H1 (cell line): ENCODE data around the gene TBX18. TPM values are rescaled to one million over a fixed set of nuclear protein-coding genes. Genes with fewer than 3 reads are reported as not detected.
A peak's percentile ranks its signal among the peaks of the same experiment; 100 is the strongest.

Experiments used
- CTCF ChIA-PET: fragments of 300-600 bp; sonication (Branson Sonifier 250); formaldehyde crosslinking; loops from one replicate; lab custom pipeline; 2021; ENCODE audit not compliant: partially characterized antibody; lab: Charles Lee
- POLR2A ChIA-PET: fragments of 300-600 bp; sonication (Branson Sonifier 250); formaldehyde crosslinking; loops from one replicate; lab custom pipeline; 2021; ENCODE audit warnings: inconsistent platforms; ENCODE audit not compliant: partially characterized antibody; lab: Charles Lee
- DNase-seq, 2 experiments: peaks; one replicate each; pipeline versions ENCODE4 v3.0.0 to v3.0.0-alpha.2; 2010 to 2022; ENCODE audit warnings: low spot score in 2 of 2, low read depth in 1 of 2, mixed read lengths in 1 of 2
- FAIRE-seq: peaks from 2 replicates; lab custom pipeline; 2011; peaks lifted over from hg19 to GRCh38; lab: Jason Lieb, UNC
- H2AFZ ChIP-seq: 2 replicates; pipeline ENCODE4 v1.8.1; 2012; ENCODE audit warnings: low read length, inconsistent platforms
- H2AK5ac ChIP-seq: 2 replicates; pipeline ENCODE4 v1.6.1; 2013; ENCODE audit warnings: low read depth, low read length
- H2BK120ac ChIP-seq: replicated peaks from 2 replicates; pipeline ENCODE3; 2013; ENCODE audit warnings: low read depth, low read length, inconsistent platforms
- H2BK12ac ChIP-seq: 2 replicates; pipeline ENCODE4 v1.6.1; 2013; ENCODE audit warnings: low read depth, low read length
- H2BK15ac ChIP-seq: 2 replicates; pipeline ENCODE4 v1.6.1; 2013; ENCODE audit warnings: low read length
- H2BK20ac ChIP-seq: 2 replicates; pipeline ENCODE4 v1.6.1; 2013; ENCODE audit warnings: low read length
- H2BK5ac ChIP-seq: 2 replicates; pipeline ENCODE4 v1.6.1; 2013; ENCODE audit warnings: low read depth, low read length
- H3K14ac ChIP-seq: 2 replicates; pipeline ENCODE4 v1.6.1; 2013; ENCODE audit warnings: inconsistent platforms; ENCODE audit not compliant: insufficient read length
- H3K18ac ChIP-seq: 2 replicates; pipeline ENCODE4 v1.6.1; 2013; ENCODE audit warnings: low read length; ENCODE audit errors: extremely low read depth
- H3K23ac ChIP-seq: 2 replicates; pipeline ENCODE4 v1.6.1; 2013; ENCODE audit warnings: inconsistent platforms; ENCODE audit not compliant: insufficient read length
- H3K23me2 ChIP-seq: 2 replicates; pipeline ENCODE4 v1.6.1; 2013; ENCODE audit warnings: low read depth, low read length
- H3K27ac ChIP-seq: 2 replicates; pipeline ENCODE4 v1.6.1; 2011; ENCODE audit warnings: low read depth, low read length, inconsistent platforms
- H3K27me3 ChIP-seq, 4 experiments: replicated peaks in 1 of 4; 1 replicate in 1 of 4; 2 replicates in 3 of 4; pipeline versions ENCODE4 v1.6.1 to v1.8.1; 2011 to 2013; ENCODE audit warnings: low read length in 3 of 4, mild to moderate bottlenecking in 3 of 4, inconsistent platforms in 2 of 4, mixed read lengths in 2 of 4, moderate library complexity in 1 of 4; ENCODE audit not compliant: control insufficient read depth in 3 of 4, insufficient read depth in 3 of 4; ENCODE audit errors: extremely low read depth in 1 of 4
- H3K36me3 ChIP-seq, 4 experiments: 2 replicates each; pipeline versions ENCODE4 v1.6.1 to v1.8.1; 2011 to 2013; ENCODE audit warnings: mild to moderate bottlenecking in 4 of 4, low read length in 3 of 4, moderate library complexity in 2 of 4, control low read depth in 1 of 4, inconsistent platforms in 1 of 4; ENCODE audit not compliant: insufficient read depth in 4 of 4, control insufficient read depth in 2 of 4
- H3K4ac ChIP-seq: replicated peaks from 2 replicates; pipeline ENCODE3; 2013; ENCODE audit warnings: low read length, low read depth, mixed read lengths, inconsistent platforms; ENCODE audit not compliant: insufficient read length
- H3K4me1 ChIP-seq, 4 experiments: replicated peaks in 1 of 4; 1 replicate in 1 of 4; 2 replicates in 3 of 4; pipeline versions ENCODE4 v1.6.1 to v1.8.1; 2011 to 2013; ENCODE audit warnings: low read length in 3 of 4, inconsistent platforms in 2 of 4, mixed read lengths in 1 of 4; ENCODE audit not compliant: insufficient read depth in 4 of 4, control insufficient read depth in 3 of 4
- H3K4me2 ChIP-seq, 2 experiments: 2 replicates each; pipeline versions ENCODE4 v1.6.1 to v1.8.1; 2011 to 2013; ENCODE audit warnings: low read depth in 2 of 2, low read length in 2 of 2, control low read depth in 1 of 2, inconsistent platforms in 1 of 2, mild to moderate bottlenecking in 1 of 2; ENCODE audit not compliant: insufficient read depth in 1 of 2
- H3K4me3 ChIP-seq, 4 experiments: fragments of 200-600, 300-600 bp in 1 of 4; sonication (generic), shearing (Covaris generic), sonication (Bioruptor Twin) in 1 of 4; 2 replicates each; pipeline versions ENCODE4 v1.5.1 to v1.8.1; 2011 to 2016; ENCODE audit warnings: low read length in 4 of 4, low read depth in 3 of 4, control low read depth in 2 of 4, inconsistent platforms in 2 of 4, mild to moderate bottlenecking in 2 of 4, mixed read lengths in 1 of 4, moderate library complexity in 1 of 4; ENCODE audit not compliant: insufficient read depth in 2 of 4; ENCODE audit errors: extremely low read depth in 1 of 4
- H3K56ac ChIP-seq: replicated peaks from 2 replicates; pipeline ENCODE3; 2013; ENCODE audit warnings: low read depth, mild to moderate bottlenecking, mixed read lengths, low read length, inconsistent platforms; ENCODE audit not compliant: insufficient read length
- H3K79me1 ChIP-seq: 2 replicates; pipeline ENCODE4 v1.6.1; 2013; ENCODE audit warnings: low read depth, low read length, control low read depth
- H3K79me2 ChIP-seq, 2 experiments: 2 replicates each; pipeline versions ENCODE4 v1.6.1 to v1.8.1; 2012 to 2013; ENCODE audit warnings: low read length in 2 of 2, mild to moderate bottlenecking in 2 of 2, inconsistent platforms in 1 of 2; ENCODE audit not compliant: insufficient read depth in 2 of 2, control insufficient read depth in 1 of 2
- H3K9ac ChIP-seq, 4 experiments: replicated peaks in 1 of 4; 1 replicate in 1 of 4; 2 replicates in 3 of 4; pipeline versions ENCODE4 v1.6.1 to v1.8.1; 2011 to 2013; ENCODE audit warnings: low read depth in 3 of 4, low read length in 3 of 4, control low read depth in 2 of 4, mild to moderate bottlenecking in 2 of 4, moderate library complexity in 2 of 4, inconsistent platforms in 1 of 4; ENCODE audit errors: extremely low read depth in 1 of 4
- H3K9me3 ChIP-seq, 2 experiments: 2 replicates each; pipeline versions ENCODE4 v1.6.1 to v1.8.1; 2012 to 2013; ENCODE audit warnings: mild to moderate bottlenecking in 2 of 2, moderate library complexity in 2 of 2, control low read depth in 1 of 2, inconsistent platforms in 1 of 2, low read depth in 1 of 2, low read length in 1 of 2, mixed read lengths in 1 of 2; ENCODE audit not compliant: insufficient read depth in 2 of 2
- H4K20me1 ChIP-seq, 2 experiments: replicated peaks in 1 of 2; 2 replicates each; pipeline versions ENCODE3 to v1.8.1; 2011 to 2013; ENCODE audit warnings: inconsistent platforms in 2 of 2, low read length in 2 of 2, mild to moderate bottlenecking in 1 of 2; ENCODE audit not compliant: insufficient read depth in 2 of 2, control insufficient read depth in 1 of 2
- H4K5ac ChIP-seq: 2 replicates; pipeline ENCODE4 v1.6.1; 2013; ENCODE audit warnings: low read length, low read depth, mixed read lengths, inconsistent platforms; ENCODE audit not compliant: insufficient read length
- H4K8ac ChIP-seq: 2 replicates; pipeline ENCODE4 v1.8.0; 2013; ENCODE audit warnings: mild to moderate bottlenecking, moderate library complexity, low read length, inconsistent platforms; ENCODE audit not compliant: insufficient read depth; ENCODE audit errors: extremely low read depth
- H4K91ac ChIP-seq: replicated peaks from 2 replicates; pipeline ENCODE3; 2013; ENCODE audit warnings: low read length, mixed read lengths, inconsistent platforms; ENCODE audit not compliant: insufficient read length
- CTBP2 ChIP-seq: IDR thresholded peaks from 2 replicates; pipeline ENCODE4 v1.7.0; 2011; ENCODE audit warnings: borderline replicate concordance, mild to moderate bottlenecking, moderate library complexity, mixed read lengths, low read length; ENCODE audit not compliant: insufficient read depth, insufficient read length
- E2F6 ChIP-seq: IDR thresholded peaks from 2 replicates; pipeline ENCODE4 v1.6.1; 2012; ENCODE audit warnings: inconsistent platforms
- JUND ChIP-seq: IDR thresholded peaks from 2 replicates; pipeline ENCODE4 v1.6.1; 2011; ENCODE audit warnings: mild to moderate bottlenecking, improper control_type of control experiment, low read length
- NRF1 ChIP-seq: IDR thresholded peaks from 2 replicates; pipeline ENCODE4 v1.6.1; 2011; ENCODE audit warnings: mild to moderate bottlenecking, low read depth, low read length, improper control_type of control experiment
- RAD21 ChIP-seq, 2 experiments: IDR thresholded peaks in 1 of 2; conservative IDR thresholded peaks in 1 of 2; 2 replicates each; pipeline ENCODE4 v1.6.1; 2011; ENCODE audit warnings: low read depth in 2 of 2, low read length in 2 of 2, improper control_type of control experiment in 1 of 2, inconsistent platforms in 1 of 2, mild to moderate bottlenecking in 1 of 2, moderate library complexity in 1 of 2
- RNF2 ChIP-seq: fragments of 200-900, 300-1000 bp; sonication (generic); IDR thresholded peaks from 2 replicates; pipeline ENCODE4 v1.7.1; 2016; ENCODE audit warnings: borderline replicate concordance, low read depth, mild to moderate bottlenecking, antibody characterized with exemption, low read length; ENCODE audit not compliant: poor library complexity, severe bottlenecking; ENCODE audit errors: missing control alignments
- SIX5 ChIP-seq: IDR thresholded peaks from 2 replicates; pipeline ENCODE4 v1.6.1; 2011; ENCODE audit warnings: mild to moderate bottlenecking, low read depth, low read length
- WGBS, 2 experiments: shearing (Covaris generic) in 1 of 2; methylation state at CpG; one replicate each; pipeline versions ENCODE4 v1.1.6 to v1.1.7; 2013 to 2015; ENCODE audit warnings: low lambda C conversion rate in 2 of 2, mixed read lengths in 2 of 2, inconsistent platforms in 1 of 2, low coverage in 1 of 2, missing lambda C conversion rate in 1 of 2; ENCODE audit not compliant: insufficient replicate concordance in 2 of 2, insufficient coverage in 1 of 2, insufficient read length in 1 of 2; ENCODE audit errors: extremely low coverage in 1 of 2, missing lambda C conversion rate in 1 of 2; 5-methylcytosine and 5-hydroxymethylcytosine counted together
- polyA plus RNA-seq, 7 experiments: library from polyadenylated mRNA; depleted of rRNA in 3 of 7; stranded (reverse) in 5 of 7; unstranded in 2 of 7; fragments of >200 nt in 5 of 7; fragments of 200-250 nt in 2 of 7; gene quantifications; 1 replicate in 5 of 7; 2 replicates in 1 of 7; 4 replicates in 1 of 7; pipeline versions ENCODE4 v1.2.1 to v1.2.3, GENCODE V29; 2011 to 2013; ENCODE audit warnings: missing spikeins in 2 of 7, mixed read lengths in 2 of 7
- total RNA-seq: library from RNA; stranded (reverse); fragmentation: NEBNext Ultra II Directional; extraction: Animal tissue kit (Norgen Biotek cat#: 25700); gene quantifications from 2 replicates; pipeline ENCODE4 v1.2.1, GENCODE V29; 2021

TBX18 gene
- total and polyA plus RNA-seq, 2 of the 8 experiments (the other 6 are each of a cell fraction or from before 2014, with no cell fraction given) = 0.02 TPM; not detected in 1

GRCh38 chr6:84774157-84774984 is 10.0 kb upstream of the TBX18 start:
- no peaks in the 10 kb centered on the region for H3K36me3 ChIP-seq
- H2BK5ac ChIP-seq = no peak overlapping the region
- H3K9me3 ChIP-seq = no peaks in the 10 kb centered on the region
- DNase-seq (peak in 1 of 2 experiments; percentile 92), FAIRE-seq (no peak)
- WGBS, 2 experiments = 1% methylated on average over 65 of the region's 79 CpGs; no CpG with 5 or more reads in 1 of the 2 experiments
- no peak overlapping the region for H2AK5ac ChIP-seq
- H3K18ac ChIP-seq = no peak overlapping the region; the same call in 1 of the 2 replicates
- peaks cover 47 to 79% (median 63%) of the 10 kb centered on the region in 4 experiments for H3K27me3 ChIP-seq
- H2BK120ac ChIP-seq = no peak overlapping the region
- H3K9ac ChIP-seq = no peak overlapping the region
- H2AFZ ChIP-seq = peak overlapping the region; percentile 38; the same call in 1 of the 2 replicates
- no peaks in the 10 kb centered on the region for H3K79me1 ChIP-seq
- no peak overlapping the region for H2BK12ac ChIP-seq
- ChIA-PET CTCF (interaction anchor here (0.6 to 4.3 kb wide), 36 partner anchors 8 to 1067 kb away, joined by 3 to 29 read pairs (median 4); partner anchors contain the start of gene TBX18), POLR2A (interaction anchor here (0.8 to 2.2 kb wide), 2 partner anchors 8 to 12 kb away, joined by 3 to 9 read pairs; no protein-coding TSS in a partner anchor)
- H3K23me2 ChIP-seq = peaks cover 11% of the 10 kb centered on the region; the same call in 1 of the 2 replicates
- H3K14ac ChIP-seq = no peak overlapping the region
- H2BK15ac ChIP-seq = no peak overlapping the region
- no peak overlapping the region for H3K56ac ChIP-seq
- no peak overlapping the region for H3K23ac ChIP-seq
- no peaks in the 10 kb centered on the region for H3K79me2 ChIP-seq
- H3K4ac ChIP-seq = no peak overlapping the region
- H4K91ac ChIP-seq = no peak overlapping the region
- peaks cover 4 to 9% of the 10 kb centered on the region in 2 experiments for H4K20me1 ChIP-seq
- peaks cover 0 to 8% (median 2%) of the 10 kb centered on the region in 4 experiments; a peak in 2 of 7 replicates for H3K4me1 ChIP-seq
- no peak overlapping the region for H3K27ac ChIP-seq
- H3K4me2 ChIP-seq = peak overlapping the region; percentile 52 to 84
- no peak overlapping the region for H2BK20ac ChIP-seq
- H4K5ac ChIP-seq = no peak overlapping the region
- H3K4me3 ChIP-seq = peak overlapping the region; percentile 32 to 75 (median 47)
- H4K8ac ChIP-seq = peak overlapping the region; percentile 35; the same call in 1 of the 2 replicates
- TF ChIP-seq CTBP2 (no peak), SIX5 (no peak), JUND (no peak), RNF2 (peak; percentile 69), NRF1 (no peak), E2F6 (no peak), RAD21 (IDR thresholded peaks at IDR 0.05 in 1 of 2, conservative IDR thresholded peaks at IDR 0.05 in 1 of 2; ENCODE audit: low read depth in 2 of 2, low read length in 2 of 2) (peak; percentile 47 to 66)
